HG03469 (cell line): Measurements from ENCODE around the gene DPP7.
"Not testable (repeated sequence)": the region's sequence is repeated elsewhere in the genome, so short reads cannot be mapped to it uniquely, and the experiment has no call there.

Experiments used
- ATAC-seq: cut with Tn5 transposase; IDR thresholded peaks from one replicate; pipeline ENCODE4 v1.9.1; 2021; ENCODE audit warnings: mild to moderate bottlenecking, moderate library complexity, moderate number of reproducible peaks; ENCODE audit not compliant: unreplicated experiment

The DPP7 gene

DNA sequence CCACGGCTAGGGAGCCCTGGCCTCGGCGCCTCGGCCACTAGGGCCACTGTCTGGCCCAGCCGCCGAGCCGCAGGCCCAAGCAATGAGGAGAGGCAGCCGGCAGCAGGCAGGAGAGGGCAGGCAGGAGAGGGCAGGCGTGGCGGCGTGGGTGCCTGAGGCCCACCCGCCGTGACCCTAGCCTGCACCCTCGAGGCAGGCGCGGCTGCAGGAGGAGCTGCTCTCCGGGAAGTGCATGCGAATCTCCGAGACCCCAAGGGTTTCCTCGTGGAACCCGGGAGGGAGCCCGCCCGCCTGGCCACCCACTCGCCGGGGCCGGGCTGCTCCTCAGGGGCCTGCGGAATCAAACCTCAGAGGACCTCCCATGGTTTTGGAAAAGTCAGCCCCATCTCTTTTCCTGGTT, 33.7 kb upstream of the DPP7 start:
- no peak for ATAC-seq

DNA sequence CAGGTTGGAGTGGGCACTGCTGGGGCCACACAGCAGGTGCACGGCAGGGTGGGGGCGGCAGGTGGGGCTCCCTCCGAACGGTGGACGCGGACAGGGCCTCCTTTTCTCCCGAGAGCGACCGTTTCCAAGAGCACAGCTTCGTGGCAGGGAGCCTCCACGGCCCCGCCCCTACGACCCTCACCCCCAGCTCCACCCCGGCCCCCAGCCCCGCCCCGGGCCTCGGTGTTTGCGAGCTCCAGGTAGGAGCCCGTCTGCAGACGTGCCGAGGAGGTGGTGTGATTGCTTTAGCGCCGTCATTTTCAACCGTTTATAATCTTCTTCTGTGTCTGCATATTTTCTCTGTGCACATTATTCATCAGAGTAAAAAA, 33.2 kb upstream of the DPP7 start:
- no peak for ATAC-seq

DNA sequence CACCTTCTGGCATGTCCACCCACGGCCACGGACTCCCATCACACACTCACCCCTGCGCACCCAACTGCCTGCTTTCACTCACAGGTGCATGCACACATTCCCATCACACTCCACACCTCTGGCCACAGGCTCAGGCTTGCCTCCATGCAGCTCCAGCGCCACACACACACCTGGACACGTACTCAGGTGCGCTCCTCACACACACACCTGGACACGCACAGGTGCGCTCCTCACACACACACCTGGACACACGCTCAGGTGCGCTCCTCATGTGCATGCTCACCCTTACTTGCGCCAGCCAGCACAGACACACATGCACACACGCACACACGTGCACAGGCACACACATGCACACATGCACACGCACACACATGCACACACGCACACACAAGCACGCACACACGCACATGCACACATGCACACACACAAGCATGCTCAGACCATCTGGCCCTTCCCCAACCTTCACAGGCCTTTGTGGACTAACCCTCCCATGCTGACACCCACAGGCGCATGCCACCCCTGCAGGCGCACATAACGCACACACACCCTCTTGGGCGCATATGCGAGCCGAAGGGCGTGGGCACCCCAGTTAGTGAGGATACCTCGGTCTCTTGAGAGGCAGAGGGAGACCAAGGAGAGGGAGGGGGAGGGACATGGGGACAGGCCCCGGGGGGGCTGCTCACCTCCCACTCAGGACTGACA, 32.7 kb upstream of the DPP7 start:
- ATAC-seq = no peak

- no peak for ATAC-seq
Observed at GRCh38 chr9:137146527-137146918, 32.0 kb upstream of the DPP7 start.

DNA sequence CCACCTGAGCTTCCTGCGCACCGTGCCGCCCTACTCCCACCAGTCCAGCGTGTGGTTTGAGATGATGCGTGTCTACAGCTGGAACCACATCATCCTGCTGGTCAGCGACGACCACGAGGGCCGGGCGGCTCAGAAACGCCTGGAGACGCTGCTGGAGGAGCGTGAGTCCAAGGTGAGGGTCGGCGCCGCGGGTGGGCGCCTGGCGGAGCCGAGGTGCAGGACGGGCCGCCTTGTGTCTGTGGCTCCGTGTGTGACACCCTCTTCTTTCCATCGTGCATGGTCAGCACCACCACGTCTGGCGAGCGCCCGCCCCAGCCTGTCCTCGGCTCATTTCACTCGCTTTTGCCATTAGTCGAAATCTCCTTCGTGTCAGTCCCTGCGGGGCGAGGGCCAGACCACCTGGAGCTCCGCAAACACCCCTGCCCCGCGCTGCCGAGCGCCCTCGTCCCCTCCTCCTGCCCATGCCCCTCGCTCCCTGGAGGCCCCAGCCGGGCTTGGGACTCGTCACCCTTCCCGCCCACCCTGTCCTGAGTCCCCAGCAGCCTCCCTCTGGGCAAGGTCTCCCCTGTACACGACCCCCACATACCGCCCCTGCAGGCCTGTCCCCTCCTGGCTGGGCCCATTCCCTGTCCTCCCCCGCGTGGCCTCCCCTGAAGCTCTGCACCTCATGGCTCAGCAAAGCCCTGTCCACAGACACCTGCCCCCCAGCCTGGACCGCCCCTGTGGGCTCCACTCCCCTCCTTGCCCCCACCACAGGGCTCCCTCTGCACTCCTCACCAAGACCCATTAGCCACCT, 31.4 kb upstream of the DPP7 start:
- no peak for ATAC-seq

GRCh38 chr9:137143459-137143858, 28.9 kb upstream of the DPP7 start:
- no peak for ATAC-seq

GRCh38 chr9:137141976-137142936, 27.7 kb upstream of the DPP7 start:
- no peak for ATAC-seq

DNA sequence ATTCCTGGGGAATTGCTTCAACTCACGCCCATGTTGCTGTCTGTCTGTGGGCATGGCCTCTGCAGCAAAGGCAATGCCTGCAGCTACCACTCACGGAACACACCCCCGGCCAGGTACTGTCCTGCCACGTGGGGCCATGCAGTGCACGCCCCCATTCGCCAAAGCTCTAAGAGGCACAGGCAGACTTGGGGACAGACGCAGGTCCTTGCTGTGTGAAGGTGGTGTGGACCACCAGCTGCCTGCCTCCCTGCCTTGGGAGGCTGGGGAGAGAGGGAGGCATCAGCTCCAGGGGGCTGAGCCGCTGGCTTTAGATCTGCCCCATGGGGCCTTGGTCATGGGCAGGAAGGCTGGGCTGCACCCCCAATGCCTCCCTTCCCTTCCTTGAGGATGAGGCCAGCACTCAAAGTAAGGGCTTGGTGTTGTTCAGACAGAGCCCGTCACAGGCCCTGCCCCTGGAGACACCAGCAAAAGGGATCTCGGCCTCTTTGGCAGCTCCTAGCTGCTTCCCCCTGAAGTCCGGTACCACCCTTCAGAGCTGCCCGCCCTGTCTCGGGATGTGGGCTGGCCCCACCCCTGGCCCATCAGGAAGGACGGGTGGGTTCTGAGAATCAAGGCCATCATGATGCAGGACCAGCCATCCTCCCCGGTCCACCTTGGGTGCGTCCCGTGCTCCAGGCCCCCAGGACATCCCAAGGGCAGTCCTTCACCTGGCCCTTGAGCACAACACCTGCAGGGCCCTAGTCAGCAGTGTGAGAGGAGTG, 26.7 kb upstream of the DPP7 start:
- ATAC-seq = no peak

- ATAC-seq = no peak
Observed at GRCh38 chr9:137140151-137141012, 25.8 kb upstream of the DPP7 start.

DNA sequence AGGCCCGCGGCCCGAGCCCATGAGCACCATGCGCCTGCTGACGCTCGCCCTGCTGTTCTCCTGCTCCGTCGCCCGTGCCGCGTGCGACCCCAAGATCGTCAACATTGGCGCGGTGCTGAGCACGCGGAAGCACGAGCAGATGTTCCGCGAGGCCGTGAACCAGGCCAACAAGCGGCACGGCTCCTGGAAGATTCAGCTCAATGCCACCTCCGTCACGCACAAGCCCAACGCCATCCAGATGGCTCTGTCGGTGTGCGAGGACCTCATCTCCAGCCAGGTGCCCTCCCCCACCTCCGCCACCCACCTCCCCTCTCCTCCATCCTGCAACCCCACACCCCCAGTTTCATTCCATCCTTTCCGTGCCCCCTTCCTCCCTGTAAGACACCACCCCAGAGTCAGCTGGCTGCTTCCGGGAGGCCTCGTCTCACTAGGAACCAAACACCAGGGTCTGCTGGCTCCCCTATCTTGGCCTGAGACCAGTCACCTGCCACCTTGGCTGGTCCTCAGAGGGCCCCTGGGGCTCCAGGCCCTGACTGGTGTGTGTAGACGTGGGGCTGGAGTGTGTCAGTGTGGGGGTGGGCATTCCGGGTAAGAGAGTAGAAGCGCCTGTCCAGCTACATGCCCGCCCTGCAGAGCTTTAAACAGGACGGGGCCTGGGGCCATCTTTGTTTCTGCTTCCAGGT, 25.1 kb upstream of the DPP7 start:
- no peak for ATAC-seq

- no peak for ATAC-seq
Observed at GRCh38 chr9:137138722-137139467, 24.4 kb upstream of the DPP7 start, which contains the start of gene GRIN1. Gene GRIN1 (plus strand): TSS chr9:137139154. CDS start chr9:137139487, 333 bp downstream.

DNA sequence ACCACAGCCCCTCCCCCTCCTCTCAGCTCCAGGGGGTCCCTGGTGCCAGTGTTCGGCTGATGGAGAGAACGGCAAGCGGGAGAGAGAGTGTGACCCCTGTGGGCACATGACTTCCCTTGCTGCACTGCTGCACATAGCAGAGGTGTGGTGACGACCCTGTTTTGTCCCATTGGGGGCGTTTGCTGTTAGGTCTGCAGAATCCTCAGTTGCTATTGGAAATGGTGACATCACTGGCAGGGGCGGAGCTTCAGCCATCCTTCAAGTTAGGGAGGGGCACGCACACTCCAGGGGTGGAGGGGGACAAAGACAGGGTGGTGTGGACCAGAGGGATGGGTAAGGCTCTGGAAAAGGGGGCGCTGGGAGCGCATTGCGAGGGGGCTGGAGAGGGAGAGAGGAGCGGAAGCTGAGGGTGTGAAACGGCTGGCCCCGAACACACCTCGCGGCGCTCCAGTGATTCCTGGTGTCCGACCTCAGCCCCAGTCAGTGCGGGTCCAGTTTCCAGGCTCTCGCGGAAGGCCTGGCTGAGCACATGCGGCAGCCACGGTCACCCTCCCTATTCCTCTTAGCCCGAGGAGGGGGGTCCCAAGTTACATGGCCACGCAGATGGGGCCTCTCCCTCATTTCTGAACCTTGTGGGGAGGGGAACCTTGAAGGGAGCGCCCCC, 23.7 kb upstream of the DPP7 start:
- ATAC-seq = no peak

DNA sequence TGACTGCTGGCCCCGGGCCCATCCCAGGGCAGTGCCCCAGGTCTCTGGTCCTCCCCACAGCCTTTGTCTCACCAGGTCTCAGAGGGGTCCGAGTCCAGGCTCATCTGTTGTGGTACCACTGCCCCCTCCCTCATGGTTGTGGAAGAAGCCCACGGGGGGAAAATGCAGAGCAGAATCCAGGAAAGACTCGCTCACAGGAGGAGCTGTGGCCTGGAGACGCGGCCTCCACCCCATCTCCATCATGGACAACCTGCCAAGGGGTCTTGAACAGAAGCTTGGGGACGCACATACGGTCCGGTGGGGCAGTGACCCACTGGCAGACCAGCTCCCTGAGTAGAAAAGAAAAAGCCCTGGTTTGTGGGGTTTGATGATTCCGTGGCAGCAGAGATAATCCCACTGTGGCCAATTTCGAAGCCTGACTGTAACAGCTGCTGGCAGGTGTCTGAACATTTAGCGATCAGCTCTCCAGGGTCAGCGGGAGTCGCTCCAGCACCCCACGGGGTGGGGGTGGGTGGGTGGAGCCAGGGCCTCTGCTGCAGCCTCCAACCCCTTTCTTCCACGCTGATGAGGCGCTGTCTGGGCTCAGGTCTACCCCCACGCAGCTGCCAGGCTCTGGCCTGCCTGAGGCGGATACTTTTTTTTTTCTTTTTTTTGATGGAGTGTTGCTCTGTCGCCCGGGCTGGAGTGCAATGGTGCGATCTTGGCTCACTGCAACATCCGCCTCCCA, 22.5 kb upstream of the DPP7 start:
- ATAC-seq = no peak

DNA sequence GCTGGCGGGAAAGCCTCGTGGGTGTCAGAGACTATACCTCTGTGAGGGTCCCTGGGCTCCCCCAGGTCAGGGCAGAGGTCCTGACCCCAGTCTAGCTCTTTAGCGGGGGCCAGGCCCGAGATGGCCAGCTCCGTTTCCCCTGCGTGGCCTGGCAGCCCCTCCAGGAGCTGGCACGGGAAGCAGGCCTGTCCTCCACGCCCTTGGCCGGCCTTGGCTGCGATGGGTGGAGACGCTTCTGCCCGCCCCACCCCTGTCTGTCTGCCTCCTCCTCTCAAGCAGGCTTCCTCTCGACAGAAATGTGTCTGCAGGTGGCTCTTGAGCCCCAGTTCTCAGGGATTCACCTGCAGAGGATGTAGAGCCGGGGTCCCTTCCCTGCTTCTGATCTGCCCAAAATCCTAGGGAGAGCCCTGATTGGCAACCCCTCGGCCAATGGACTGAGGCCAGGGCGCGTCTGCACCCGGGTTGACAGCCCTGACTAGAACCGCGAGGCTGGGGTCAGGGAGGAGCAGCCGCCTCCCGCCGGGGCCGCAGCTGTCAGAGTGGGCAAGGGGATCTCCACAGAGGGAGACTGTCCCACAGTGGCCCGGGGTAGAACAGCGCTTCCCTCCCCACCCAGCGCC, 21.8 kb upstream of the DPP7 start:
- no peak for ATAC-seq

DNA sequence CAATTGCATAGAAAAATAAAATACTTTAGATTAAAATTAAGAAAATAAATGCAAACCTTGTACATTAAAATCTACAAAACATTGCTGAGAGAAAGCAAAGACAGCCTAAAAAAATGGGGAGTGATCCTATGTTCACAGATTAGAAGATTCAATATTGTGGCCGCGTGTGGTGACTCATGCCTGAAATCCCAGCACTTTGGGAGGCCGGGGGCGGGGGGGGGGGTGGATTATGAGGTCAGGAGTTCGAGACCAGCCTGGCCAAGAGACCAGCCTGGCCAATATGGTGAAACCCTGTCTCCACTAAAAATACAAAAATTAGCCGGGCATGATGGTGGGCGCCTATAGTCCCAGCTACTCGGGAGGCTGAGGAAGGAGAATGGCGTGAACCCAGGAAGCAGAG, 20.6 kb upstream of the DPP7 start:
- ATAC-seq = not testable (repeated sequence)

- ATAC-seq = no peak
Observed at GRCh38 chr9:137134191-137134590, 19.7 kb upstream of the DPP7 start.
